ENCODE measurements around the gene B3GNT3. TPM values are rescaled to one million over a fixed set of nuclear protein-coding genes. Genes with fewer than 3 reads are reported as not detected.

The B3GNT3 gene
- total and polyA plus RNA-seq, 4 donors: 0.42 to 4.5 (median 1.9) TPM; not detected in 1

DNA sequence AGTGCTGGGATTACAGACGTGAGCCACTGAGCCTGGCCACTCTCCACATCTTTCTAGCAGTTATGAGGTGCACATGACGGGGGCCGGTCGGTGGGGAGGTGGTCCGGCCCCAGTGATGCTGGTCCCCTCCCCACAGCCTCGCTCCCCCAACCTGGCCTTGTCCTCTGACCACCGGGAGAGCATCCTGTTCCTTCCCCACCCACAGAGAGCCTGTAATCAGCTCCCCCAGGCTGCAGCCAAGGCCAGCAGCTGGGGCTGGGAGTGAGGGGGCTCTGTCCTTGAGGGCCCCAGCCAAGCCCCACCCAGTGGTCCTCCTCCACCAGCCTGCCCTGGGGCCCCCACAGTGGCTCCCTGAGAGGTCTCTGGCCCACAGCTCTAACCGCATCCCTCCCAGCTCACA, 29.4 kb downstream of the B3GNT3 start:
- ATAC-seq (ENCODE audit: low FRiP score) (no peak), DNase-seq (no peak)
- H3K27me3 ChIP-seq (ENCODE audit: control insufficient read depth in 1 of 2, insufficient read depth in 2 of 2, low read length in 1 of 2): no peaks in the 10 kb centered on the region
- 47 to 56% methylated on average over 8 of the region's 8 CpGs for WGBS, 2 donors
- H3K4me3 ChIP-seq (ENCODE audit: low read length in 2 of 2): no peak overlapping the region
- H3K36me3 ChIP-seq (ENCODE audit: control insufficient read depth in 1 of 2, insufficient read depth in 2 of 2, low read length in 1 of 2): no peaks in the 10 kb centered on the region
- no peaks in the 10 kb centered on the region for H3K4me1 ChIP-seq (ENCODE audit: control insufficient read depth in 1 of 2, insufficient read depth in 2 of 2, low read length in 2 of 2)
- intact Hi-C loops (cut with DNase I): no loop called here
- no peaks in the 10 kb centered on the region for H3K9me3 ChIP-seq (ENCODE audit: control insufficient read depth, low read length)
- no peak overlapping the region for H3K27ac ChIP-seq (ENCODE audit: low read depth in 1 of 2, low read length in 2 of 2)

DNA sequence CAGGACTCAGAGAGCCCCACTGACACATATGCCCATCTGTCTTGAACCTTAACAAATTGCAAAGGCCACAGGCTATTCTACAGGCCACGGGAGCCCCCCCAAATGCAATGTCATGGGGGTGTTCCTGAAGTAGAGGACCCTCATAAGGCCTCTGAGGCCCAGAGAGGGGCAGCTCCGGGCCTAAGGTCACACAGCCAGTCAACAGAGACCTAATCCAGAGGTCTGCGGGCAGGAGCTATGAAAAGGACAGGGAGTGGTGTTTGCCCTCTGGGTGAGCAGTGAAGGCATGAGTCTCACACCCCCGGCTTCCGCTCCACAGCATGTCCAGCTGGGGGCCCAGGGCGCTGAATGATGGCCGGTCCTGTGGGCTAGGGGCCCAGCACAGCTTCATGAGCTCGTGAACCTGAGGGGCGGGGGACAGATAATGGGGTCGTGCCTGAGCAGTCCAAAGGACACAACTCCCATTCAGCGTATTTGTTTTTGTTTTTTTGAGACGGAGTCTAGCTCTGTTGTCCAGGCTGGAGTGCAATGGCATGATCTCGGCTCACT, 31.6 kb downstream of the B3GNT3 start:
- H3K36me3 ChIP-seq (ENCODE audit: control insufficient read depth in 1 of 2, insufficient read depth in 2 of 2, low read length in 1 of 2): no peaks in the 10 kb centered on the region
- H3K4me3 ChIP-seq (ENCODE audit: low read length in 2 of 2): no peak overlapping the region
- no peaks in the 10 kb centered on the region for H3K4me1 ChIP-seq (ENCODE audit: control insufficient read depth in 1 of 2, insufficient read depth in 2 of 2, low read length in 2 of 2)
- H3K27me3 ChIP-seq (ENCODE audit: control insufficient read depth in 1 of 2, insufficient read depth in 2 of 2, low read length in 1 of 2): peaks cover 0 to 3% of the 10 kb centered on the region in 2 donors
- intact Hi-C loops (cut with DNase I): no loop called here
- DNase-seq (no peak), ATAC-seq (ENCODE audit: low FRiP score) (no peak)
- no peak overlapping the region for H3K27ac ChIP-seq (ENCODE audit: low read depth in 1 of 2, low read length in 2 of 2)
- no peaks in the 10 kb centered on the region for H3K9me3 ChIP-seq (ENCODE audit: control insufficient read depth, low read length)
- WGBS, 2 donors: 83 to 85% methylated on average over 13 of the region's 13 CpGs

DNA sequence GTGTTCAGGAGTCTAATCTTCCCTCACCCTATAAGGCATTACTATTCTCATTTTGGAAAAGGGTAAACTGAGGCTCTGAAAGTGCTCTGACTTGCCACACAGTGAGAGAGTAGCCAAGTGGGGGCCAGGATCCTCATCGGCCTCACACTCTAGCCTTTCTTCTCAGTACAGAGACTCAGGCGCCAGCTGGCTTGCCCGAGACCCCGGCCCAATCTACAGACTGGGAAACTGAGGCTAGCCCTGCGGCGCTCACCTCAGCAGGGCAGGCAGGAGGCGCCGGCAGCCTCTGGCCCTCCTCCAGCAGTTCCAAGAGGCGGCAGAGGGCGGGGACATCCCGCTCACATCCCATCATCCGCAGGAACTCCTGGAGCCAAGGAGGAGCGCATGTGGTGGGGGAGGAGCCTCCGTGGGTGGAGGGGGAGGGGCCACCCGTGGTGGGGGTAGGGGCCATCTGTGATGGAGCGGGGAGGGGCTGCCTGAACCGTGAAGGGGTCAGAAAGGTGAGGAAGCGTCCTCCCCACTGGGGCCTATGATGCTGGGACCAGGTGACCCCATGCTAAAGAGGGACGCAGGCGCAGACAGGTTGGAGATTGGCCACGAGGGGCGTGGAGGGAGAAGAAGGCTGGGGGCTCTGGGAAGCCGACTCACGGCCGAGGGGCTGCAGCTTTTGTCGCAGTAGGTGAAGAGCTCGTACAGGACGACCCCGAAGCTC, 35.1 kb downstream of the B3GNT3 start:
- H3K27me3 ChIP-seq (ENCODE audit: control insufficient read depth in 1 of 2, insufficient read depth in 2 of 2, low read length in 1 of 2): peaks cover 0 to 3% of the 10 kb centered on the region in 2 donors

DNA sequence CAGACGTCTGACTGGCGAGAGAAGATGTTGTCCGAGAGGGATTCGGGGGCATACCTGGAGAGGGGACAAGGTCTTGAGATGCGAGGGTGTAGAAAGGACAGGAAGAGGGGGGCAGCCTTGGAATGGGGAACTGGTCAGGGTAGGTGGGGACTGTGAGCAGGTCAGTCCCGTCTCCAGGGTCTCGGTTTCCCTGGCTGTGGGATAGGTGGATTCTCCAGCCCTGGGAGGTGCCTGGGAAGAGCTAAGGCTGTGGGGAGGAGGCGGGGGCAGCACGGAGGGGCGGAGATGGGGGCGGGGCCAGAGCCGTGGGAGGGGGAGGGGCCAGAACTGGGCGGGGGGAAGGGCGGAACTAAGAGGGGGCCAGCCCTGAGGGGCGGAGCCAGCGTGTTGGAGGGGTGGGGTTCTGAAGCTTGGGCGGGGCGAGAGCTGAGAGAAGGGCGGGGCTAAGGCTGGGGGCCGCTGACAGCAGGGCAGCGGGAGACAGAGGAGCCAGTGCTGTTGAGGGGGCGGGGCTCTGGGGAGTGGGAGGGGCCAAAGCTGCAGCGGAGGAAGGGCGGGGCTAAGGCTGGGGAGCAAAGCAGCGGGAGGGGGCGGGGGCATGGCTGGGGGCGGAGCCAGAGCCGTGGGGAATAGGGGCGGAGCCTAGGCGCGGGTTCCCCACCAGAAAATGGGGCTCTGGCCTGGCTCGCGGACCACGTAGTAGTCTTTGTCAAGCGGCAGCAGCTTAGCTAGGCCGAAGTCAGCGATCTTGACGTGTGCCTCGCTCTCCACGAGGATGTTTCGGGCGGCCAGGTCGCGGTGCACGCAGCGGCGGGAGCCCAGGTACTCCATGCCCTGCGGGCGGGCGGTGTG, 35.9 kb downstream of the B3GNT3 start:
- 5 to 7% methylated on average over 41 to 50 of the region's 50 CpGs for WGBS, 2 donors
- DNase-seq: peak; percentile 76 to 92
- ATAC-seq (ENCODE audit: low FRiP score): peak; percentile 91
- peaks cover 0 to 3% of the 10 kb centered on the region in 2 donors for H3K27me3 ChIP-seq (ENCODE audit: control insufficient read depth in 1 of 2, insufficient read depth in 2 of 2, low read length in 1 of 2)
- no peaks in the 10 kb centered on the region for H3K36me3 ChIP-seq (ENCODE audit: control insufficient read depth in 1 of 2, insufficient read depth in 2 of 2, low read length in 1 of 2)
- no peaks in the 10 kb centered on the region for H3K9me3 ChIP-seq (ENCODE audit: control insufficient read depth, low read length)
- intact Hi-C loops (cut with DNase I): no loop called here
- no peak overlapping the region for H3K4me3 ChIP-seq (ENCODE audit: low read length in 2 of 2)
- no peaks in the 10 kb centered on the region for H3K4me1 ChIP-seq (ENCODE audit: control insufficient read depth in 1 of 2, insufficient read depth in 2 of 2, low read length in 2 of 2)
- no peak overlapping the region for H3K27ac ChIP-seq (ENCODE audit: low read depth in 1 of 2, low read length in 2 of 2)

More for the DNA sequence above, 35.1 kb downstream of the B3GNT3 start:
- Histone ChIP-seq H3K9me3 (ENCODE audit: control insufficient read depth, low read length) (no peaks in the 10 kb centered on the region), H3K4me3 (ENCODE audit: low read length in 2 of 2) (no peak overlapping the region), H3K4me1 (ENCODE audit: control insufficient read depth in 1 of 2, insufficient read depth in 2 of 2, low read length in 2 of 2) (no peaks in the 10 kb centered on the region), H3K27ac (ENCODE audit: low read depth in 1 of 2, low read length in 2 of 2) (no peak overlapping the region), H3K36me3 (ENCODE audit: control insufficient read depth in 1 of 2, insufficient read depth in 2 of 2, low read length in 1 of 2) (no peaks in the 10 kb centered on the region)
- ATAC-seq (ENCODE audit: low FRiP score) (no peak), DNase-seq (no peak)
- 8 to 12% methylated on average over 25 to 29 of the region's 29 CpGs for WGBS, 2 donors
- intact Hi-C loops (cut with DNase I): no loop called here

DNA sequence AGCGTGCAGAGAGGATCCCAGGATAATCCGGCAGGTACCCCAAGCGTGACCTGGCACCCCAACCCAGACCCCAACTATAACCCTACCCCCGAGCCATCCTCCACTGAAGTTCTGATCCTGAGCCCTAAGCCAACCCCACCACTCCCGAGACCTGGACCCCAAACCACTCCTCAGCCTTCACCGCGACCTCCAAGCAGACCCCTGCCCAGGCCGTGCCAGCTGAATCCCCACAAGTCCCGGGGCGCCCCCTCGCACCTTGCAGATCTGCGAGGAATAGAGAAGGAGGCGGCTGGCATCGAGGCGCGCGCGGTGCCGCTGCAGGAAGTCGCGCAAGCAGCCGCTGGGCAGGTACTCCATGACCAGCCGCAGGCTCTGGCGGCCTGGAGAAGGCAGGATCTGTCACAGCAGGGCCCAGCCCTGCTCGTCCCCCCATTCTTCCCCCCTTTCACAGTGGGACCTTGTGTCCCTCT, 36.5 kb downstream of the B3GNT3 start:
- H3K27me3 ChIP-seq (ENCODE audit: control insufficient read depth in 1 of 2, insufficient read depth in 2 of 2, low read length in 1 of 2): peaks cover 0 to 3% of the 10 kb centered on the region in 2 donors
- 15 to 27% methylated on average over 24 to 25 of the region's 25 CpGs for WGBS, 2 donors
- no peaks in the 10 kb centered on the region for H3K4me1 ChIP-seq (ENCODE audit: control insufficient read depth in 1 of 2, insufficient read depth in 2 of 2, low read length in 2 of 2)
- no peaks in the 10 kb centered on the region for H3K9me3 ChIP-seq (ENCODE audit: control insufficient read depth, low read length)
- no peak overlapping the region for H3K4me3 ChIP-seq (ENCODE audit: low read length in 2 of 2)
- DNase-seq: peak in 1 of 2 donors; percentile 79
- no peak overlapping the region for H3K27ac ChIP-seq (ENCODE audit: low read depth in 1 of 2, low read length in 2 of 2)
- intact Hi-C loops (cut with DNase I): no loop called here
- H3K36me3 ChIP-seq (ENCODE audit: control insufficient read depth in 1 of 2, insufficient read depth in 2 of 2, low read length in 1 of 2): no peaks in the 10 kb centered on the region
- ATAC-seq (ENCODE audit: low FRiP score): no peak

DNA sequence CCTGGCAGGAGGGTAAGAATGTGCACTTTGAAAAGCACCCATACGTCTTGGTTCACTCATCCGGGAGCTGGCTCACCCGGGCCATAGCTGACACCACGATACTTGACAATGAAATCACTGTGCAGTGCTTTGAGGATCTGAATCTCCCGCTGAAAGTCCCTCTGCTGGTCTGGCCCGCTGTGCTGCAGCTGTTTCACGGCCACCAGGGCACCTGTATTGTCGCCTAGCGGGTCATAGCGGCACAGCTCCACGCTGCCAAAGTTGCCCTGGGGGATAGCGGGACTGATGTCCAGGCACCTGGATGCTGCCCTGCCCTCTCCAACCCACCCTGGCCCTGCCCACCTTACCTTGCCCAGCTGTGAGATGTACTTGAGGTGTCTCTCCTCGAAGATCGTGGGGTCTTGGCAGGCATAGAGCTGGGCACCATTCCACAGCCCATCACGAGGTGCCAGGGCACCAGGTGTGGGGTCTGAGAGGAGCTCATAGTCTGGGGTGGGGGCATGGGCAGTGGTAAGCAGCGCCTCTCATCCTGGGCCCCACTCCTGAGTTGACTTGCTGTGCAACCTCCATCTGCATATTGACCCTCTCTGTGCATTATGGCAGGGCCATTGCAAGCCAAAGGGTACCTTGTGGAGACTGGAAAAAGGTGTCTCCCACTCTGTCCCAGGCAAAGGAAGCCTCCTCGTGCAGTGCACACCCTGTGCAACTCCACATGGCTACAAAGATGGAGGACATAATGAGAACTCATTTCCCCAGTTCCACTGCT, 37.7 kb downstream of the B3GNT3 start:
- 86 to 87% methylated on average over 17 of the region's 17 CpGs for WGBS, 2 donors
- H3K27me3 ChIP-seq (ENCODE audit: control insufficient read depth in 1 of 2, insufficient read depth in 2 of 2, low read length in 1 of 2): peaks cover 0 to 3% of the 10 kb centered on the region in 2 donors
- H3K36me3 ChIP-seq (ENCODE audit: control insufficient read depth in 1 of 2, insufficient read depth in 2 of 2, low read length in 1 of 2): no peaks in the 10 kb centered on the region
- ATAC-seq (ENCODE audit: low FRiP score) (no peak), DNase-seq (no peak)
- intact Hi-C loops (cut with DNase I): no loop called here
- H3K27ac ChIP-seq (ENCODE audit: low read depth in 1 of 2, low read length in 2 of 2): no peak overlapping the region
- H3K4me1 ChIP-seq (ENCODE audit: control insufficient read depth in 1 of 2, insufficient read depth in 2 of 2, low read length in 2 of 2): no peaks in the 10 kb centered on the region
- no peak overlapping the region for H3K4me3 ChIP-seq (ENCODE audit: low read length in 2 of 2)
- no peaks in the 10 kb centered on the region for H3K9me3 ChIP-seq (ENCODE audit: control insufficient read depth, low read length)

DNA sequence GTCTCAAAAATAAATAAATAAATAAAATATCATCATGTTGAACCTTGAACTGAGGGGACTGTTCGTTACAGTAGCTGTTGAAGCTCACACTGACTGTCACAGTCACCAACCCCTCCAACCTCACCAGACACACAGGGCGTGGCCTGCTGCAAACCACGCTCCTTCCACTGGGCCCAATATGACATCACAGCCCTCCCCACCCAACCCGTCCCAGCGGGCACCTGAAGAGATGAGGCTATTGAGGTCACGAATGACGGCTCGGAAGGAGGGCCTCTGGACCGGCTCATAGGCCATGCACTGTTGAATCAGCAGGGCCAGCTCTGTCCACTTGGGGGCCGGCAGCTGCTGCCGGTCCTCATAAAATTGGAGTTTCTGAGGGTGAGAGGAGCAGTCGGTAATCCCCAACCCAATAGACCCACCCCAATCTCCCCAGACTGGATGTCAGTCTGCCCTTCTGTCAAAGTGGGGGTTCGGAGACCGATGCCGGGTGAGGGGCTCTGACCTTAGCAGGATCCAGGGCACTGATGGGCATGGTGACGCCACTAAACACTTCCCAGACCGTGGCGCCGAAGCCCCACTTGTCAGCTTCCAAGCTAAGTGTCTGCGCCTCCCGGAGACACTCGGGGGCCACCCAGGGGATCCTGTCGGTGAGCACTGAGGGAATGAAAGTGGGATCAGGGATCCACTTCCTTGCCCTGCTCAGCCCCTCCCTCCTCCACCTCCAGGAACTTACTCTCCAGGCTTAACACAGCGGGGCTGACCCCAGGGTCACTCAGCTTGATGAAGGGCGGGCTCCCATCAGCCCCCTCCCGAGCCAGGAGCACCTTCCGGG, 39.6 kb downstream of the B3GNT3 start:
- peaks cover 0 to 3% of the 10 kb centered on the region in 2 donors for H3K27me3 ChIP-seq (ENCODE audit: control insufficient read depth in 1 of 2, insufficient read depth in 2 of 2, low read length in 1 of 2)
- ATAC-seq (ENCODE audit: low FRiP score) (no peak), DNase-seq (no peak)
- no peak overlapping the region for H3K4me3 ChIP-seq (ENCODE audit: low read length in 2 of 2)
- no peaks in the 10 kb centered on the region for H3K9me3 ChIP-seq (ENCODE audit: control insufficient read depth, low read length)
- no peaks in the 10 kb centered on the region for H3K4me1 ChIP-seq (ENCODE audit: control insufficient read depth in 1 of 2, insufficient read depth in 2 of 2, low read length in 2 of 2)
- intact Hi-C loops (cut with DNase I): no loop called here
- 71 to 74% methylated on average over 27 of the region's 27 CpGs for WGBS, 2 donors
- no peaks in the 10 kb centered on the region for H3K36me3 ChIP-seq (ENCODE audit: control insufficient read depth in 1 of 2, insufficient read depth in 2 of 2, low read length in 1 of 2)
- no peak overlapping the region for H3K27ac ChIP-seq (ENCODE audit: low read depth in 1 of 2, low read length in 2 of 2)
